SIG-M5 (cell line): Measurements from ENCODE around the gene THOP1.

ENCODE experiments used
- DNase-seq: peaks from one replicate; lab custom pipeline; 2025; lab: John Stamatoyannopoulos, UW

THOP1 gene

GRCh38 chr19:2762783-2763496, 22.4 kb upstream of the THOP1 start:
- DNase-seq = no peak

DNA sequence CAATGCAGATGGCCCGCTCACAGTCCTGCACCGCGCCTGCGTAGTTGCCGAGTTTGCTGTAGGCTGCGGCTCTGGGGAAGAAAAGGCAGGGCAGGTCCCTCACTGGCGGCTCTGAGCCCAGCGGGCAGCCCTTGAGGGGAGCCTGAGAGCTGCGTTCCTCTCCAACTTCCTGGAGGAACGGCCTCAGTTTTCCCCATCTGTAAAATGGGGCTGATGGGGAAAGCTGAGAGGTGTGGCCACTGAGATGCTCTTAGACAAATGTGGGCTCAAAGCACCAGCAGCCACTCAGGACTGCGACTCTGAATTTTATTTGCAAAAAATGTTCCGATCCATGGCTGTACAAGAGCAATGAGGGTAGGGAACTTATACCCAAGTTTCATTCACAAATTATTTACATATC, 21.6 kb upstream of the THOP1 start:
- no peak for DNase-seq

GRCh38 chr19:2764945-2765344, 20.4 kb upstream of the THOP1 start:
- no peak for DNase-seq

DNA sequence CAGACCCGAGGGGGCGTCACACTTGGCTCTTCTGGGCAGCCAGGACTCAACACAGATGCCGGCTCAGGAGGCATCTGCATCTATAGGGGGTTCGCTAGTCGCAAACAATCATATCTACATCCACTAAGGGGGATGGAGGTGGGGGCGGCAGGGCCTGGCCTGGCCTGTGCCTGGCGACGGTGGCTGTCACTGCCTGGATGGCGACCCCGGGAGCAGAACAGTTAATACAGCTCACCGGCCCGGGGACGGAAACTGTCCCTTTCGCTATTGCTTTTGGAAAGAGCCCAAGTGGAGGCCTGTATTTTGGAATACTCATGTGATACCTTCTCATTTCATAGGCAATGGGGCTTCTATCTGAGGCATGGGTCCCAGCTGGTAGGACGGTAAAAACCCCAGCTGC, 19.9 kb upstream of the THOP1 start:
- no peak for DNase-seq

DNA sequence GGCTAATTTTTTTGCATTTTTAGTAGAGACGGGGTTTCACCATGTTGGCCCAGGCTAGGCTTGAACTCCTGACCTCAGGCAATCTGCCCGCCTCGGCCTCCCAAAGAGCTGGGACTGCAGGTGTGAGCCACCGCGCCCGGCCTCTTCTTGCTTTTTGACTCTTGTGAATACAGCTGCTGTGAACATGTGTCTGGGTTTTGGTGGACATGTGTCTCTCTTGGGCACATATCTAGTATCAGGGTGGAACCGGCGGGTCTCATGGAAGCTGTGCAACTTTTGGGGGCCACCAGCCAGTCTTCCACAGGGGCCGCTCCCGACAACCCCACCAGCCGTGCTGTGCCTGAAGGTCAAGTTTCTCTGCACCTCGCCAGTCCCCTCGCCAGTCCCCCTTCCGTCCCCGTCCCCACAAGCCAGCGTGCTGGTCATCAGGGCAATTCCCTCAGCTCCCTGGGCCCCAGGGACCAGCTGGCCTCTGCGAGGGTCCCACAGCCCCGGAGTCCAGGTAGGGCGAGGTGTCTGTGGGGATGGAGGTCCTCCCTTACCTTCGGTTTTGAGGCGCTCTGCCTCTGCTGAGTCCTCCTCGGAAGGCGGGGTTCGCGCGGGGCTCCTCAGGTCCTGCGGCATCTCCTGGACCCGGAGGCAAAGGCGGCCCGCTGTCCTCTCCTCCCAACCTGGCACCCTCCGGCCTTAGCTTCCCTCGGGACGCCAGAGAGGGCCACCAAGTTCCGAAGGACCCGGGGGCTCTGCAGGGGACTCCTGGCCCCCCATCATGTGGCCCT, 18.5 kb upstream of the THOP1 start:
- no peak for DNase-seq

DNA sequence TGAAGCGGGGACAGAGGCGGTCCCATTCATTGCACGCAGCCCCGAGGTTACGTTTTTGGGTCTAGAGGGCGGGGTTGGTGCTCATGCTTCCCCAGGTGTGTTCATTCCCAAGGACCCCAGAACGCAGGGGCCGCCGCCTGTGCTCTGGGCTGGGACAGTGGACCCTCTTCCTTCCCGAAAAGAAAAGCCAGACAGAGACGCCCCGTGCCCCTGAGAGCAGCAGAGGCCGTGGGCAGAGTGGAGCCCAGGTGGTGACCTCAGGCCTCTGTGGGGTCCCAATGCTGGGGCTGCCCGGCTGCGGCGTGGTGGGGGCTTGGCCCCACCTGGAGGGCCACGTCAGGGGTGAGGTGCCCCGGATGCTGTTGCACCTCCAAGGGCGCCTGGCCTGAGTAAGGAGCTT, 17.6 kb upstream of the THOP1 start:
- DNase-seq = no peak

- DNase-seq = no peak
Observed at GRCh38 chr19:2768365-2769132, 16.8 kb upstream of the THOP1 start.

DNA sequence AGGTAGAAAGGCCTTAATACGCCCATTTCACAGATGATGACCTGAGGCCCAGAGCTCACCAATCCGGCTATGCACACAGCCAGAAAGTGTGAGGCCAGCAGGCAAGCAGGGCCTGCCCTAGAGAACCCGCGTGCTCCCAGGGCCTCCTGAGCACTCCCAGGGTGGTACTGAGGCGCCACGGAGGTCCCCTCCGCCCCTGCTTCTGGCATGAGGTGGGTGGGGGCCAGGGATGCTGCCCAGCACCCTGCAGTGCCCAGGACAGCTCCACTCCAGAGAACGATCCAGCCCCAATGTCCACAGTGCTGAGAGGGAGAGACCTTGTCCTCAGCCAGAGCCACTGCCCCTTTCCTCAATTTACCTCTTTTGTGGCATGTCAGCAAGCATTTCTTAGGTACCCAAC, 16.1 kb upstream of the THOP1 start:
- no peak for DNase-seq

DNA sequence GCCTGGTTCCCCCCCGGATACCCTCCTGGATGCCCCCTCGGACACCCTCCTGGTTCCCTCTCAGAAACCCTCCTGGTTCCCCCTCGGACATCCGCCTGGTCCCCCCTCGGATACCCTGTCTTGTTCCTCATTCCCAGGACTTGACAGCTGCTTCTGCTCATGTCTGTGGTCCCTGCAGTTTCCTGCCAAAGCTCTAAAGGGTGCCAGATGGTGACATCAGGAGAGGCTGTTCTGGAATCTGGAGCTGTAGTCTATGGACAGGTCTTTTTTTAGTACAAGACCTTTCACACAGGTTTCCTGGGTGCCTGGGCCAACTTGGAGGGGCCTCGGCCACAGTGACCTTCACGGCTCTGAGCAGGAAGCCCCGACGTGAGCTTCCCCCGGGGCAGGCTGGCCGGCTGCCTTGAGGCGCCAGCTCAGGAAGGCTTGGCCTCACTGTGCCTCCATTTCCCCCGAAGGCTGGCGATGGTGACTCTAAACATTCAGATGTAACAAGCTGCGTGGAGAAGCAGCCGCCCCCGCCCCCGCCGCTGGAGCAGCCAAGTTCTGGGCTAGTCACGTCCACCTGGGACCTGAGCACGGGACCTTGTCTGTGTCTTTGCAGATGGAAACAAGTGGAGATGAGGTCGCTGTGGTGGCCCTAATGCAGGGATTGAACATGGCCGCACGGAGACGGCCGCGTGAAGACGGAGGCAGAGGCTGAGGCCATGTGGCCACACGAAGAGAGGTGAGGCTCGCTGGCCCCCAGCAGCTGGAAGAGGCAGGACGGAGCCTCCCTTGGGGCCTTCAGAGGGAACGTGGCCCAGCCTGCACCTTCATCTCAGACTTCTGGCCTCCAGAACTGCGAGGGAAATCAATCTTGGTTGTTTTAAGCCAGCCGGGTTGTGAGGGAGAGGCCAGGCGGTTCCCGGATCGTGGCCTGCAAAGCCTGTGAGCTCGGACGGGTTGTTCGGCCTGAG, 15.0 kb upstream of the THOP1 start:
- DNase-seq = no peak

GRCh38 chr19:2771786-2772674, 13.3 kb upstream of the THOP1 start:
- no peak for DNase-seq

- no peak for DNase-seq
Observed at GRCh38 chr19:2774083-2774679, 11.1 kb upstream of the THOP1 start.

DNA sequence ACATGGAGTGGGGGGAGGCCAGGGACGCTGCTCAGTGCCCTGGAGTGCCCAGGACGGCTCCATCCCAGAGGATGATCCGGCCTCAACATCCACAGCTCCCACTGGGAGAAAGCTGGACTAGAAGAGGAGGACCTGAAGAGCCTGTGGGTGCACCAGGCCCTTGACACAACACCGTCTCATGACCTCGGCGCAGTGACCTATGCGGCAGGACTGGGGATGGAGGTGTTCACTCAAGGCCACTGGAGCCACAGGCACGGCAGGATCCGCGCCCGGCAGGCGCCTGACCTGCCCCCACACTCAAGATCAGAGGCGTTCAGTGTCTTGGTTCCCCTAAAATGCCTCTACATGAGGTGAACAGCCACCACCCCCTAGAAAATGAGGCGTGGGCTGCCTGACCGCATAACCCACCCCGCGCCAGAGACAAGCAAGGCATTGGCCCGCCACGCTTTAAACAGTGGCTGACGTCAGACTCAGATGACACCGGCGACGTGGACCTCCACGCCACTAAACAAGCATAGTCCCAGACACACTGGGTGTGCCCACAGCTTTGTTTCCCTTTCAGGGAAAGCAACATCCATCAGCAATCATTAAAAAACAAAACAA, 10.2 kb upstream of the THOP1 start:
- DNase-seq = no peak

GRCh38 chr19:2775556-2776430, 9.5 kb upstream of the THOP1 start:
- no peak for DNase-seq

GRCh38 chr19:2777952-2778683, 7.2 kb upstream of the THOP1 start:
- DNase-seq = no peak

- no peak for DNase-seq
Observed at GRCh38 chr19:2779121-2779740, 6.1 kb upstream of the THOP1 start.

- no peak for DNase-seq
Observed at GRCh38 chr19:2780284-2780683, 5.0 kb upstream of the THOP1 start.

DNA sequence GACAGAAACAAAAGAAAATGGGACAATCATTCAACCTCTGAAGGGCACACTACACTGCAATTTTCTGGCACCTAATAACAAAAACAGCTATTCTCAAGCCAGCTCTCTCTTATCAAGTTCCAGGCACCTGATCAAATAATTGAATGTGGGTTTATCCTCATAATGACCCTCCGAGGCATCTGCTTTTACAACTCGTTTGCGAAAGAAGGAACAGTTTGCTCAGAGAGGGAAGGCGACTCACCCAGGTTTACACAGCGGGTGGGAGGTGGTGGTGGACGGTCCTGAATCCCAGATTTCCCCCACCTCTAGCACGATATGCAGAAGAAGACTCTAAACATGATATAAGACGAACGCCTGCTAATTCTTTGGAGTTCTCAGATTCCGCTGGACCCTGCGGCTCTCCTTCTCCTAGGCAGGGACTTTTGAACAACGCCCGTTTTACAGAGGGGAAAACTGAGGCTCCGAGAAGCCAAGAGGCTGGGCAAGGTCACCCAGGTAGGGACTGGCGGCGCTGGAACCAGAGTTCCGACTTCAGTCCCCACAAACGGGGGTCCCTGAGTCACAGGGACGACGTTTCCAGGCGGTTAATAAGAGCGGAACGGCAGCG, 2.9 kb upstream of the THOP1 start:
- DNase-seq = no peak
